Sciatic nerve (tissue), 2 donors: ENCODE data around the gene MAN2A1. TPM values are rescaled to one million over a fixed set of nuclear protein-coding genes. Genes with fewer than 3 reads are reported as not detected.

ENCODE experiments used
- ATAC-seq: fragments of 200-7000 bp; cut with Tn5 transposase; one replicate; pipeline ENCODE4 v1.9.1; 2020; ENCODE audit warnings: mild to moderate bottlenecking, moderate library complexity
- DNase-seq: peaks from one replicate; pipeline ENCODE4 v3.0.0-alpha.2; 2020; ENCODE audit warnings: low spot score
- intact Hi-C: fragments of 100-400 bp; cut with DNase I; formaldehyde crosslinking; loops from one replicate; pipeline ENCODE4 v1.14.2; 2022
- total RNA-seq: library from RNA; stranded (reverse); fragmentation: NEBNext Ultra II Directional; extraction: Animal tissue kit (Norgen Biotek cat#: 25700); gene quantifications from one replicate; pipeline ENCODE4 v1.2.1, GENCODE V29; 2021
- donor health status: DM: no; HTN: no; CAD: no.
- donor health status: DM: no; HTN: no; CAD: no.

The MAN2A1 gene
- total RNA-seq, 1 donor from 2014 or later, result 45.2 TPM

DNA sequence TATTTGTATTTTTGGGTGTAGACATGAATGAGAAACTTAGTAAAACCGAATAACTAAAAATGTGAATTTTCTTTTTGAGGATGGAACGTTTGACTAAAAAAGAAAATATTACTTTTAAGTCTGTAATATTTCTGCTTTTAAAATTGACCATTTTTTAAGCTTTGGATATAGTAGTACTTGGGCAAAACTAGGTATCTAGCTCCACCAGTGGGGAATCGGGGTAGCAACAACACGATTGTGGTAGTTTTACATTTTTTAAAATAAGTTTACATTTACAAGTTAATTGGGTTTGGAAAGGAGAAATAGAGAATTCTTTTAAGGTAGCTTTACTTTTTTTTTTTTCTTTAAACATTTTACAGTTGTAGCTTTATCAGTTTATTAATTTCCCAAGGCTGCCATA is 154.4 kb downstream of the MAN2A1 start:
- no peak for DNase-seq
- ATAC-seq, result no peak
- intact Hi-C loops, result no loop called here

DNA sequence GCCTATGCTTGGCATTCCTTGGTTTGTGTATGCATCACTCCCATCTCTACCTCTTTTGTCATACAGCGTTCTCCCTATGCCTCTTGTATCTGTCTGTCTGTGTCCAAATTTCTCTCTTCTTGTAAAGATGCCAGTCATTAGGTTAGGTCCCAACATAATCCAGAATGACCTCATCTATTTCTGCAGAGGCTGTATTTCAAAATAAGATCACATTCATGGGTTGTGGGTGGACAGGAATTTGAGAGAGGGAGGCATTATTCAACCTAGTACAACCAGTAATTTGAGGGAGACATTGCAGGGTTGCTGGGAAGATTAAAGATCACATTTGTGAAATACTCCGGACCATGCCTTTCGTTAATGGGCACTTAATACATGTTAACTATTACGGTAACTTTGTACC is 155.0 kb downstream of the MAN2A1 start:
- intact Hi-C loops, result no loop called here
- DNase-seq, result no peak
- no peak for ATAC-seq

DNA sequence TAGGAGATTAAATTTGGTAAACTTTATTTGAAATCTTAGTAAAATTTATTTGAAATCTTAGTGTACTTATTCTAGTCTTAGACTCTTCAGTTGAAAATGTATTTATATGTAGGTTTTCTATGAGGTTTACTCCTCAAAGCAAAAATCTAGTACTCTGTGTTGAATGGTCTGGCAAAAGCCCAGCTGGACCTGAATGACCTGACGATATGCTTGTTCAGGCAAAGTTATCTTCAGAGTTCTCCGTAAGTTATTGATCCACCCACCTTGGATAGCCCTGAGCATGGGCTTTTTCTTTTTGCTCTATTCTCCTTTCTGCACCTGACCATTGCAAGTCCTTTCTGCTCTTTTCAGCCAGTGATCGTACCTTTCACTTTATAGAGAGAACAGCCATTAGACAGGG is 158.4 kb downstream of the MAN2A1 start:
- DNase-seq (no peak), ATAC-seq (no peak)
- intact Hi-C loops, result no loop called here

DNA sequence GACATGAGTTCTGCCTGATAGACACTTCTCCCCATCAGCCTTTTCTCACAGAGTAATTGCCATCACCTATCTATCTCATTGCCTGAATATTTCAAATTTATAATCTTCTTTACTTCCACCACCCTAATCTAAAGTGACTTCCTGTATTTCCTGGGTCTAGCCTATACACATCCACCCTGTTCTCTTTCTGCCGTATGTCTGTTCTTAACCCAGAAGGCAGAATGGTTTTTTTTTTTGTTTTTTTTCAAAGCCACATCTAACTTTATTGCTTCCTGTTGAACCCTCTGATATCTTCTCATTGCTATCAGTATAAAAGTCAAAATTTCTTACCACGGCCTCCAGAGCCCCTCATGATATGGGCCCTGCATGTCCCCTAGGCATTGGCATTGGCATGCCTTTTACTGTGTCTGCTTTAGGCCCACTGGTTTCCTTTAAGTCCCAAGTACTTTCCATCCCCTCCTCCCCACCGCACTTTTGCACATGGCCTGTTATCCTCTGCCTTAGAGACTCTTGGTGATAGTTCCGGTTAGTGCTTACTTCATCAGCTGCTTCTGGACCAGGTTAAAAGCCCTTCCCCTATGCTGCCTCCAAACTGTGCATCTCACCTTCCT is 159.9 kb downstream of the MAN2A1 start:
- no peak for ATAC-seq
- DNase-seq, result no peak
- intact Hi-C loops, result no loop called here

DNA sequence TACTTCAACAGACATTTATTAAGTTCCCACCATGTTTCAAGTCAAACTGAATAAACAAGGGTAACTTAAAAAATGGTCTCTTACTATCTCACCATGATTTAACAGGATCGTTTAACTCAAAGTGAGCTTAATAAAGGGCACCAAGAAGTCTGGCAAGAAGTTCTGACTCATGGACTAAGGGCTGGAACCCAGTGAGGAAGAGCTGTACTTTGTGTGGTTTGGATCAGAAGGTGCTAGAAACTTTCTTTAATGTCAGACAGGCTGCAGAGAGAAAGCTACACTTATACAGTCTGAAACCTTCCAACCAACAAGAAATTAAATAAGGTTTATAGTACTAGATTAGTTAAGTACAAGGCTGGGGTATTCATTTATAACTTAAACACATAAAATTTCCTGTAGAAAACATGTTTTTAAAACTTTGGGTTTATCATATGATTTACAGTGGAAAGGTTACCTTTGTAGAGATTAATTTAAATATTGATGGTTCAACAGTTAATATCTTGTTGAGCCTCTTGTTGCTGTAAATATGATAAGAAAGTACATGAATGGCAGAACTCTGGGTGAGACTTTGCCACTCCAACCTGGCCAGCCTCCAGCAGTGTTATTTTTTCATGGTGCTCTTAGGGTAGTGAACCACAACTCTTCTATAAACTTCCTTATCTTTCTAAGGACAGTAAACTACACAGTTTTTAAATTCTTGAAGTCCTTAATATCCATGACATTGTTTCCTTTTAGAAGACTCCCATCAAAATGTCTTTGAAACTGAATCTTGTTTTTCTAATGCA is 162.8 kb downstream of the MAN2A1 start:
- ATAC-seq, result no peak
- intact Hi-C loops, result no loop called here

DNA sequence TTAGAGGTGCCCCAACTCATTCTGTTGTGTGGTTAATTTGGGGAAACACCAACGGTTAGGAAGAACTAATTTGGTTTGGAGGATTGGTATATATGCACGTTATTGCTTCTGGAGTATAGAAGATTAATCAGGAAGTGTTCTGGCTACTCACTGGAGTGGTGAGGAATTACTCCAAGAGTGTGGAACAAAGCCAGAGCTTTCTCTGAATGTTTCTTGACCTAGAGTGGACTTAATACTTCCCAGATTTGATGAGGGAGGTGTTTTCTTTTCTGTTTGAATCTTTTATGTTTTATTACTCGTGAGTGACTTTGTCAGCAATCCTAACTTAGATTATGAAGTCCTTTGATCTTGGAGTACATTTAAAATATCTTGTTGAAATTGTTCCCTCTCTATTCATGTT is 163.7 kb downstream of the MAN2A1 start:
- ATAC-seq, result peak; percentile 69
- DNase-seq, result no peak
- intact Hi-C loops, result no loop called here

More for the DNA sequence above, 162.8 kb downstream of the MAN2A1 start:
- no peak for DNase-seq

DNA sequence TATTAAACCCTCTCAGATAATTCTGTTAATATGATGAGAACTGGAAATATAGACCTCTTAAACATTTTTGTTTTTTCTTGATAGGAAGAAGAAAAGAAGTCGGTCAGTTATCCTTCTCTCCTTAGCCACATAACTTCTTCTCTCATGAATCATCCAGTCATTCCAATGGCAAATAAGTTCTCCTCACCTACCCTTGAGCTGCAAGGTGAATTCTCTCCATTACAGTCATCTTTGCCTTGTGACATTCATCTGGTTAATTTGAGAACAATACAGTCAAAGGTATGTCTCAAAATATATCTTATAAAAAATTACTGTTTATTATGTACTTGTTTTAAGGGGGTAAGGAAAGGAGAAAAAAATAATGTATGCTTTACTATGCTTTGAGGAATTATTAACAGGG is 165.3 kb downstream of the MAN2A1 start:
- intact Hi-C loops, result no loop called here
- DNase-seq, result no peak
- ATAC-seq, result no peak

DNA sequence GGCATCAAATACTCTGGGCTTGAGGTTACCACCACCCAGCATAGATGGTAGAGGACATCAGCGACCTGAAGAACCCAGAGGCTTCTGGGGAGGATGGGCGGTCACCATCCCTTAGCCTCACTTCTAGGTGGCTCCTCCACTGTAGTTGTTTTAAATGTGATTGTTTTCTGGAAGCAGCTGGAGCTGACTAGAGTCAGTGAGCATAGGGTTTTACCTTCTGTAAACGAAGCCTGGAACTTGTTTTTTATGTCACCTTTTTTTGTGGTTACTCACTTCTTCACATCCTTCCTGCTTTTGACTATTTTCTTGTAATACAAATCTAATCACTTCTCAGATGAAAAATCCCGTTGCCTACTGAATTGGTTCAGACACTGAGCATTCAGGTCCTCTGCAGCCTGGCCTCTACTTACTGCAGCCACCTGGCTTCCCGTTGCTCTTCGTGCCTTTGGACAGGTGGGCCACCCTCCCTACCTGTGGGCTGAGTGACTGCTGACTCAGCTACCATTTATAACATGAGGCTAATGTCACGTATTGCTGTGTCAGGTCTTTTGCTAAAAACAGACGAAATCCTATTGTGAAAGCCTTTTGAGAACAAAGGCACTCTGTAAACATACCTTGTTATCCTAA is 167.8 kb downstream of the MAN2A1 start:
- no peak for DNase-seq
- intact Hi-C loops, result no loop called here
- ATAC-seq, result no peak

DNA sequence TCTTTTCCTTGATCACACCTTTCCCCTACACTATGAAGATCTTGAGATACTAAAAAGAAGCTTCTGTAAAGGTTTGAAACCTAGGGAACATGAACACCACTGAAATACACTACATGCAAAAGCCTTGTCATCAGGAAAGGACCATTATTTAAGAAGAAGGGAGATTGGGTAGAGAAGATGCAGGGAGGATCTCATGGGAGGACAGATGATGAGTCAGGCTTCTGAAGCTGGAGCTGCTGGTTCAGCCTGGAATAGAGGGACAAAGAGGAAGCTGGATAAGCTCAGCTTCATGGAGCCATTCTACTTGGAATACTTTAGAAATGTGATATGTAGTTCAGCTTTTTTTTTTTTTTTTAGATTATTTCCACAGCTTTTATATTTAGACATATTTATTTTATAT is 169.8 kb downstream of the MAN2A1 start:
- ATAC-seq (no peak), DNase-seq (no peak)
- intact Hi-C loops, result no loop called here

DNA sequence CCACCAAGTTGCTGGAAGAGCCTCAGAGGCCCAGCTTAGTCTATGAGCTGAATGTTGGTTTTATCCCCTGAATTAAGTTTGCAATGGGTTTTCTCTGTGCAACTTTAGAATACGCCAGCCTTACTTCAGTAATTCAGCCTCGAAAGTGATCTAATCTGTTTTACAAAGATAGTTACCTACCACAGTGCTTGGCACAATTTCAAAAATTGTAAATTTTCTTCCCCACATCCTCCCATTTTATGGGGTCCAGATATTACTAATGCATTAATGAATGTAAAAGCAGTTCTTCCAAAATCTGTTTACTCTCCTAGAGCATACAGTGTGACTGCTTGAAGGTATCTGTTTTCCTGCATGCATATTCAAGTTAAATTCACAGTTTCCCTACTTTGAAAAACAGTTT is 172.6 kb downstream of the MAN2A1 start:
- intact Hi-C loops, result no loop called here
- no peak for ATAC-seq
- no peak for DNase-seq

DNA sequence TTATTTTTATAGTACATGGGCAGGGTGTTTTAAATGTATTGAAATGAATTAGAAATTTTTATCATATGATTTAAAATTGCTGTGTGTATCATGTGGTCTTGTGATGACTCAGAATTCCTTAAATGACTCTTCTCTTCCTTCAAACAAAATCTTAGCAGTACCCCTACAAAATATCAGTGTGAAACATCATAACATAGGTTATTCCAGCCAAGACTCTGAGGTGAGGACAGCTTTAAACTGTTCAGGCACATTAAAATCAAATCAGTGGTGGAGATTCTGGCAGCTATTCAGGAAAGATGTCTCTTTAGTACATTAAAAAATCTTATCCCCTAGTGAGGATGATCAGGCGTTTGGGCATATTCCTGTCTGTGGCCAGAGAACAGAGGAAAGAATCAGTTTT is 174.0 kb downstream of the MAN2A1 start:
- DNase-seq (no peak), ATAC-seq (no peak)
- intact Hi-C loops, result no loop called here

DNA sequence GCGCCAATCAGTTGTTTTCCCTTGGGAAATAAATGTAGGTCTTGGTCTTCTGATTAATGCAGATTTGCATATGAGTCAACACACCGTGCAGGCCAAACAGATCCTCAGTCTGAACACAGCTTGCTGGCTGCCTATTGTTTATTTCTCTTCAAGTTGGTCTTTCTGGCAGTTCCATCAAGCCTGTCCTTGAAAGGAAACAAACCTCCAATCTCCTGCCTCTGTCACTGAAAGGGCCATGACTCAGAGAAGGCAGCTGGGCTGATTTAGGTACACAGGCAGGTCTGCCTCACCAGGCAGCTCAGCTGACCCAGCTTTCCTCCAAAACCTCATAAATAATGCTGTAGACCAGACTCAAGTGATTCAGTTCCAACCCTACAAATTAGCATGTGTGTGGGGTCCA is 175.9 kb downstream of the MAN2A1 start:
- intact Hi-C loops, result no loop called here
- ATAC-seq, result no peak
- DNase-seq, result no peak

DNA sequence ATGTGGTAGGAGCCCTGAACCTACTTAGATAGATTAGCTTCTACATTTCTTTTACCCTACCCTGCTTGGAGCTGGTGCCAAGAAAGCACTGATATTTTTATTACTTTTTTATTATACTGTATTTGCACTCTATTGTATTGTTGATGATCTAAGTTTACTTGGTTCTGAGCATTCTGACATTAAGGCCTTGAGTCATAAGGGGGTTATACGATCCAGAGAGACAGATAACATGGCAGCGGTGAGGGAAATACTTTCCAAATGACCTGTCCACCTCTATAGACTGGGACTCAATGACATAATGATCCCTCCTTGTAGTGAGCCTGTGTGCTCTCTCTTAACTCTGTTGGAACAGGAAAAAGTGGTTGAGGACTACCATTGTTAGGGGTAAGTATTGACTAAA is 176.3 kb downstream of the MAN2A1 start:
- no peak for DNase-seq
- intact Hi-C loops, result no loop called here
- ATAC-seq, result no peak

DNA sequence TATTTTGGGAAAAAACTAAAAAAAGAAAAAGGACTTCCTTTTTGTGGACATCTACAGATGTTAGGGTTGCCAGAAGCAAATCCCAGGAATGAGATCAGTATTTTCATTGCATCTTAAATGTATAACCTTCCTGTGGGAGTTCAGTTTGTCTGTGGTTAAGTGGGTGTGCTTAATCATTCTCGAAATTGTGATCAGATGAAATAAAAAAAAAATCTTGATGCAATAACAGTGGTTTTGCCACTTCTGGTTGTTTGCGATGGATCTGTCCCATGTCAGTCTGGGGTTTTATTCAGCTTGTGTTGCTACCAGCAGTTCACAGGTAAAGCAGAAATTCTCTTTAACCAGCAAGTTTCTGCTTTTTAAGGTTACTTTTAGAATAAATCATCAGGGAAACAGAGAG is 179.0 kb downstream of the MAN2A1 start:
- ATAC-seq (no peak), DNase-seq (no peak)
- intact Hi-C loops, result no loop called here

DNA sequence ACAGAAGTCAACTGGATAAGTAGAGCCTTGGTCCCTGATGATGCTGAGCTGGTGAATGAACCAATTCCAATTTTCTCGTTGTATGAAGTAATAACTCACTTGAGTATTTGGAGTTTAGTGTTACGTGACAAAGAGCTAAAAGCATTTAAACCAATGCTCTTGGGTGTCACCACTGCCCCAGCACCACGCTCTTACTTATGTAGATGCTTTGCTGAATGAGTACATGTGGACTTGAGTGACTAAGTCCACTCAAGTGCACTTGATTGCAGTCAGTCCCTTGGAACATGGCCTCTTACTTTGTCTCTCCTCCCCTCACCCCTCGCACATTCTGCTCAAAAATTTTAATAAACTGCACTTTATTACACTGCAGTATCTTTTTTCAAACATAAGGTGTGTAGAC is 184.0 kb downstream of the MAN2A1 start:
- DNase-seq, result no peak
- intact Hi-C loops, result no loop called here
- no peak for ATAC-seq

DNA sequence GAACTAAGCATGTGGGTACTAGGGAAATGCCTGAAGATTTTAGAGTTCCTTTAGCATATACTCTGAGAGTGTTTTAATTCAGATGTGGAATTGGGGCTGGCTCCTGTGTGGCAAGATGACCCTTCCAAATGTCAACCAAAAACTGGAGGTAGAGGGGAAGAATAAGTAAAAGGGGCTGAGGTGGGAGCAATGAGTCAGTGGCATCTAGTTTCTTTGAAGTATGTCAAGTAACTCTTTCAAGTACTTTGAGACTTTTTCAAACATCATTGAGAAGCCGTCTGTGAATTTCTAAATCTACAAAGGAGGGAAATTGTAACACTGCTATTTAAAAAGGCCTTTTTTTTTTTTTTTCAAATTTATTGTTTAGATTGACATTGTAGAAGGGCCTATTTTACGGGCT is 184.4 kb downstream of the MAN2A1 start:
- DNase-seq (no peak), ATAC-seq (no peak)
- intact Hi-C loops, result no loop called here

DNA sequence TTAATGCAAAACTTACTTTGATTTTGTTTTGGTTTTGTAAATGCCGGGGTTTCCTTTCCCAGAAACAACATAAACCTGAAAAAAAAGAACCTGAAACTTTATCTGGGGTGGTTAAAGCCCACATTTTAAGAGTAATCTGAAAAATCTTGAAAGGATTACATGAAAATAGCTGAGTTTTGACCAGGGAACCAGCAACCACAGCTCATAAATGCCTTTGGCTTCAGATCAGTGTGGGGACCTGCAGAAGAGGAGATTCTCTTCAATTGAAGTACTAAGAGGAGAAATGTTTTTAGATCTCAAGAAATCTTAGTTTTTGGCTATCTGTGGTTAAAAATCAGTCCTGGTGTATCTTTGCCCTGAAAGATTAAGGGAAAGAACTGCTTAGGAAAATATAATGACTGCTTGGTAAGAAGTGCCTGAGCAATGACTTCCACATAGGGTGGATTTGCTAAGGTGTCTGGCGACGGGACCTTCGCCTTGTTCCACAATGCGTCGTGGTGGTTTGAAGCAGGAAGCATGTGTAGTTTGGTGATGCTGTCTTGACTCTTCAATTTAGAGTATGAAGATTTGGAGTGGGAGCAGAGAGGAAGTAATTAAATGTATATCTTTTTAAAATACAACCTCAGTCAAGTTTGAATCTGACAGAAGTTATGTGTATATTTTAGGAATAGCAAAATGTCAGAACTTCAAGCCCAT is 186.5 kb downstream of the MAN2A1 start:
- no peak for DNase-seq
- no peak for ATAC-seq
- intact Hi-C loops, result no loop called here

DNA sequence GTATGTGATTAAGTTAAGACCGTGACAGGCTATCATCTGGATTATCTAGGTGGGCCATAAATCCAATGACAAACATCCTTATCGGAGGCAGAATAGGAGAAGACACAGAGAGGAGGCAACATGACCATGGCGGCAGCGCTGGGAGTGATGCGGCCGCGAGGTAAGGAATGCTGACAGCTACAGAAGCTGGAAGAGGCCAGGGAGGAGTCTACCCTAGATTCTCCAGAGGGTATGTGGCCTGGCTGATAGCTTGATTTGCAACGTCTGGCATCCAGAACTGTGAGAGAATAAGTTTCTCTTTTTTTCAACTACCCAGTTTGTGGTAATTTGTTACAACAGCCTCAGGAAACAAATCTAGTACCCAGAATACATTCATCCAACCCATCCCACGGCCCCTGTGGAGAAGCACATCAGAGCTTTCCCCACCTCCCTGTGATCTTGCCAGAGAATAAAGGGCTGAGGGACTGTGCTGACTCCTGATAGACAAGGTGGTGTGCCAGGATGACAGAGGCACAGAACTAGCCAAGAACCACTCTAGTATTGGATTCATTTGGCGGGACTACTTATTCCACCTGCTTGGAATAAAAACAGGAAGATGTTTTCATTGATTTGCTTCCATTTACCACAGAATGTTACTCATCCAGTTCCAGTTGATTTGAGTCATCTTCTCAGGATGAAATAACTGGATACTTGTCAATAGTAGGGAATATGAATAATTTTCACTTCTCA is 187.4 kb downstream of the MAN2A1 start:
- no peak for DNase-seq
- intact Hi-C loops, result no loop called here
- peak; percentile 94 for ATAC-seq

DNA sequence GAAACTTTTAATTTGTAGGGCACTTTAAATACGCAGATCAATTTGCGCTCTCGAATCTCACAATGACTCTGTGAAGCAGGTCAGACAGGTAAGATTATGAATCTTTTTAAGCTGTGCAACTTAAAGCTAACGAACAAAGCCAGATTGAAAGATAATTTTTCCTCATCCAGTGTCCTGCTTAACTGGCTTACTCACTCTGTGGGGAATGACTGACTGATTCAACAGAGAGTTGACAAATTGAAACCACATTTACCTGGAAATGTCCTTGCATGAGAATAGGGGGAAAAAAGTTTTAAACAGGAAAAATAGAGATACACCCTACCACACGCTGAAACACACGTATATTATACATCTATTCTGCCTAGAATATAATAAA is 187.9 kb downstream of the MAN2A1 start:
- DNase-seq (no peak), ATAC-seq (peak; percentile 9)
- intact Hi-C loops, result no loop called here
